Measurements from ENCODE around the gene COG6. TPM values are rescaled to one million over a fixed set of nuclear protein-coding genes. Genes with fewer than 3 reads are reported as not detected.

The COG6 gene
- total RNA-seq, 1 donor from 2014 or later, result 44.1 TPM

GRCh38 chr13:39675904-39676303 lies 20.4 kb downstream of the COG6 start:
- no peak overlapping the region for H3K27ac Mint-ChIP-seq
- H3K36me3 Mint-ChIP-seq (ENCODE audit: insufficient read depth), result peaks cover 17% of the 10 kb centered on the region
- no peak for DNase-seq (ENCODE audit: low spot score, unreplicated experiment)
- no peaks in the 10 kb centered on the region for H3K4me1 Mint-ChIP-seq (ENCODE audit: low read depth)
- no peaks in the 10 kb centered on the region for H3K9me3 Mint-ChIP-seq (ENCODE audit: low read depth)
- H3K4me3 Mint-ChIP-seq (ENCODE audit: low read depth), result no peak overlapping the region
- no peak for TF ChIP-seq CTCF (IDR thresholded peaks at IDR 0.05; ENCODE audit: unreplicated experiment)
- H3K27me3 Mint-ChIP-seq, result no peaks in the 10 kb centered on the region

- peaks cover 2% of the 10 kb centered on the region for H3K4me1 Mint-ChIP-seq (ENCODE audit: low read depth)
- H3K27me3 Mint-ChIP-seq, result no peaks in the 10 kb centered on the region
- peaks cover 21% of the 10 kb centered on the region for H3K36me3 Mint-ChIP-seq (ENCODE audit: insufficient read depth)
- no peak overlapping the region for H3K27ac Mint-ChIP-seq
- peak; percentile 57 for TF ChIP-seq CTCF (IDR thresholded peaks at IDR 0.05; ENCODE audit: unreplicated experiment)
- no peaks in the 10 kb centered on the region for H3K9me3 Mint-ChIP-seq (ENCODE audit: low read depth)
- no peak for DNase-seq (ENCODE audit: low spot score, unreplicated experiment)
- H3K4me3 Mint-ChIP-seq (ENCODE audit: low read depth), result no peak overlapping the region
These were observed 20.9 kb downstream of the COG6 start for GRCh38 chr13:39676315-39676876.

GRCh38 chr13:39682310-39682709 lies 26.8 kb downstream of the COG6 start:
- Mint-ChIP-seq H3K27ac (no peak overlapping the region), H3K4me1 (ENCODE audit: low read depth) (peaks cover 2% of the 10 kb centered on the region), H3K27me3 (no peaks in the 10 kb centered on the region), H3K4me3 (ENCODE audit: low read depth) (no peak overlapping the region), H3K9me3 (ENCODE audit: low read depth) (no peaks in the 10 kb centered on the region), H3K36me3 (ENCODE audit: insufficient read depth) (peaks cover 19% of the 10 kb centered on the region)
- TF ChIP-seq CTCF (IDR thresholded peaks at IDR 0.05; ENCODE audit: unreplicated experiment), result no peak
- DNase-seq (ENCODE audit: low spot score, unreplicated experiment), result no peak

- Mint-ChIP-seq H3K27me3 (no peaks in the 10 kb centered on the region), H3K4me3 (ENCODE audit: low read depth) (no peak overlapping the region), H3K36me3 (ENCODE audit: insufficient read depth) (peaks cover 19% of the 10 kb centered on the region), H3K9me3 (ENCODE audit: low read depth) (no peaks in the 10 kb centered on the region), H3K27ac (no peak overlapping the region), H3K4me1 (ENCODE audit: low read depth) (peaks cover 2% of the 10 kb centered on the region)
- DNase-seq (ENCODE audit: low spot score, unreplicated experiment), result no peak
- no peak for TF ChIP-seq CTCF (IDR thresholded peaks at IDR 0.05; ENCODE audit: unreplicated experiment)
These were observed 27.3 kb downstream of the COG6 start for GRCh38 chr13:39682788-39683187.

GRCh38 chr13:39684531-39685137 lies 29.2 kb downstream of the COG6 start:
- Mint-ChIP-seq H3K4me1 (ENCODE audit: low read depth) (peaks cover 2% of the 10 kb centered on the region), H3K4me3 (ENCODE audit: low read depth) (no peak overlapping the region), H3K36me3 (ENCODE audit: insufficient read depth) (peaks cover 11% of the 10 kb centered on the region), H3K27ac (no peak overlapping the region), H3K9me3 (ENCODE audit: low read depth) (no peaks in the 10 kb centered on the region), H3K27me3 (no peaks in the 10 kb centered on the region)
- peak; percentile 55 for TF ChIP-seq CTCF (IDR thresholded peaks at IDR 0.05; ENCODE audit: unreplicated experiment)
- DNase-seq (ENCODE audit: low spot score, unreplicated experiment), result no peak
